ENCODE data around the gene MKLN1.

MKLN1 gene

GRCh38 chr7:131471250-131472004 lies 143.8 kb downstream of the MKLN1 start:
- DNase-seq = no peak

GRCh38 chr7:131476740-131477139 lies 149.1 kb downstream of the MKLN1 start:
- no peak for DNase-seq

GRCh38 chr7:131480384-131481315 lies 153.0 kb downstream of the MKLN1 start:
- DNase-seq = no peak

- DNase-seq = no peak
These were observed 155.1 kb downstream of the MKLN1 start for GRCh38 chr7:131482800-131483199.

GRCh38 chr7:131483586-131483985 lies 155.9 kb downstream of the MKLN1 start:
- no peak for DNase-seq

- no peak for DNase-seq
These were observed 158.7 kb downstream of the MKLN1 start for GRCh38 chr7:131486346-131486745.

GRCh38 chr7:131487217-131487616 lies 159.5 kb downstream of the MKLN1 start:
- DNase-seq = no peak

GRCh38 chr7:131488361-131488760 lies 160.7 kb downstream of the MKLN1 start:
- DNase-seq = no peak

GRCh38 chr7:131489196-131489595 lies 161.5 kb downstream of the MKLN1 start:
- no peak for DNase-seq

- DNase-seq = no peak
These were observed 162.2 kb downstream of the MKLN1 start for GRCh38 chr7:131489881-131490280.

GRCh38 chr7:131493081-131493480 lies 165.4 kb downstream of the MKLN1 start:
- no peak for DNase-seq

- no peak for DNase-seq
These were observed 165.9 kb downstream of the MKLN1 start for GRCh38 chr7:131493581-131493980.

- no peak for DNase-seq
These were observed 166.5 kb downstream of the MKLN1 start for GRCh38 chr7:131494182-131494581.

- DNase-seq = no peak
These were observed 168.2 kb downstream of the MKLN1 start for GRCh38 chr7:131495669-131496498.

- DNase-seq = no peak
These were observed 169.8 kb downstream of the MKLN1 start for GRCh38 chr7:131497454-131497853.

- DNase-seq = no peak
These were observed 170.7 kb downstream of the MKLN1 start for GRCh38 chr7:131498237-131498885.

- DNase-seq = no peak
These were observed 172.1 kb downstream of the MKLN1 start for GRCh38 chr7:131499801-131500200.

GRCh38 chr7:131500357-131500756 lies 172.7 kb downstream of the MKLN1 start:
- DNase-seq = no peak

GRCh38 chr7:131501422-131501821 lies 173.7 kb downstream of the MKLN1 start:
- DNase-seq = no peak

- no peak for DNase-seq
These were observed 174.4 kb downstream of the MKLN1 start for GRCh38 chr7:131501930-131502685.

- no peak for DNase-seq
These were observed 175.3 kb downstream of the MKLN1 start for GRCh38 chr7:131502810-131503508.
